ENCODE results near the gene FHL2.

FHL2 gene

GRCh38 chr2:105375001-105375561, 23.8 kb downstream of the FHL2 start:
- TF ChIP-seq CTCF (conservative IDR thresholded peaks at IDR 0.05; ENCODE audit: low read depth, low read length) = no peak
- no peak for DNase-seq (ENCODE audit: low read depth)
- no peak overlapping the region for H3K4me3 ChIP-seq (ENCODE audit: low read length)

- no peak for TF ChIP-seq CTCF (conservative IDR thresholded peaks at IDR 0.05; ENCODE audit: low read depth, low read length)
- no peak for DNase-seq (ENCODE audit: low read depth)
- no peak overlapping the region for H3K4me3 ChIP-seq (ENCODE audit: low read length)
These were observed 24.9 kb downstream of the FHL2 start for GRCh38 chr2:105373895-105374401.

GRCh38 chr2:105373344-105373781, 25.5 kb downstream of the FHL2 start:
- no peak overlapping the region for H3K4me3 ChIP-seq (ENCODE audit: low read length)
- no peak for TF ChIP-seq CTCF (conservative IDR thresholded peaks at IDR 0.05; ENCODE audit: low read depth, low read length)

GRCh38 chr2:105371810-105372209, 27.0 kb downstream of the FHL2 start:
- no peak for DNase-seq (ENCODE audit: low read depth)

More at GRCh38 chr2:105373344-105373781, 25.5 kb downstream of the FHL2 start:
- DNase-seq (ENCODE audit: low read depth) = no peak

GRCh38 chr2:105371156-105371555, 27.7 kb downstream of the FHL2 start:
- no peak for DNase-seq (ENCODE audit: low read depth)
- H3K4me3 ChIP-seq (ENCODE audit: low read length) = no peak overlapping the region
- TF ChIP-seq CTCF (conservative IDR thresholded peaks at IDR 0.05; ENCODE audit: low read depth, low read length) = no peak

More at GRCh38 chr2:105371810-105372209, 27.0 kb downstream of the FHL2 start:
- no peak overlapping the region for H3K4me3 ChIP-seq (ENCODE audit: low read length)
- TF ChIP-seq CTCF (conservative IDR thresholded peaks at IDR 0.05; ENCODE audit: low read depth, low read length) = no peak

GRCh38 chr2:105369777-105370690, 28.8 kb downstream of the FHL2 start:
- TF ChIP-seq CTCF (conservative IDR thresholded peaks at IDR 0.05; ENCODE audit: low read depth, low read length) = peak; percentile 92
- peak; percentile 52 for DNase-seq (ENCODE audit: low read depth)
- no peak overlapping the region for H3K4me3 ChIP-seq (ENCODE audit: low read length)

All from retinal pigment epithelial cell (primary cell).